Measurements from ENCODE around the gene ARL4C.

Gene ARL4C, protein sequence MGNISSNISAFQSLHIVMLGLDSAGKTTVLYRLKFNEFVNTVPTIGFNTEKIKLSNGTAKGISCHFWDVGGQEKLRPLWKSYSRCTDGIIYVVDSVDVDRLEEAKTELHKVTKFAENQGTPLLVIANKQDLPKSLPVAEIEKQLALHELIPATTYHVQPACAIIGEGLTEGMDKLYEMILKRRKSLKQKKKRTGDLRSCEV

DNA sequence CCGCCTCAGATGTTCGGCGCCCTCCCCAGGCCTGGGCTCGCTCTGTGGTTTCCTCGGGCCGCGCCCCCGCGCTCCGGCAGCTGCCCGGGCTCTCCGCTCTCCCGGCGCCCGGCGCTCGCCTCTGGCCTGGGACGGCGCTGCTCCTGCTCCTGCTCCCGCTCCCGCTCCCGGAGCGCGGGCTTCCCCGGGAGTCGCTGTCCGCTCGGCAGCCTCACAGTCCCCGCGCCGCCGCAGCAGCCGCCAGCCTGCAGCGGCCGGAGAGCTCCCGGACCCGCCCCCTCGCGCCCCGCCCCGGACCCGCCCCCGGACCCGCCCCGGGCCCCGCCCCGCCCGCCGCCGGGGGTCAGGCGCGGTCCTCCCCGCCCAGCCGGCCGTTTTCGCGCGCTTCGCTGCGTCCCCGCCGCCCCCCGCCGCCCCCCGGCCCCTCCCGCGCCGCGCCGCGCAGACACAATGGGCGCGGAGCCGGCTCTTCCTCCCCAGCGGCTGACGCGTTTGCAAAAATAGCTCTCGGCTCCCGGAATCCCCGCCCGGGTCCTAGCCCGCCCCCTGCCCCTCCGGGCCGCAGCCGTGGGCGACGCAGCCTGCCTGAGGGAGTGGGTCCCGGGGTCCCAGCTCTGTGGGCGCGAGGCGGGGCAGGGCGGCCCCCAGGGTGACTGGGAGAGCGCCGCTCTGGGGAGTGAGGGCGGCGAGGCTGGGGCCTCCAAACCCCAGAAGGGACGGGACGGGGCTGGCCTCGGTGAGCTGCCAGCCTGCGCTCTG, at the start of gene ARL4C:
Gene ARL4C, minus strand, starts transcription at position 247 of the 759 bp plus-strand sequence. CDS start 495 bp downstream, outside the sequence.
- H3K9ac ChIP-seq (ENCODE audit: low read length) = peak within 1 kb of the TSS; percentile 80
- H3K9me3 ChIP-seq (ENCODE audit: control insufficient read depth, low read length) = no peaks in the 10 kb centered on the region
- no peaks in the 10 kb centered on the region for H3K36me3 ChIP-seq (ENCODE audit: control insufficient read depth, insufficient read depth, low read length)
- peak within 1 kb of the TSS; percentile 92 for H3K4me3 ChIP-seq (ENCODE audit: low read length)
- H3K27me3 ChIP-seq (ENCODE audit: control insufficient read depth, insufficient read depth, low read length) = peaks cover 11% of the 10 kb centered on the region
- peaks cover 13% of the 10 kb centered on the region for H3K4me1 ChIP-seq (ENCODE audit: control insufficient read depth, insufficient read depth, low read length)

GRCh38 chr2:234544659-234545611, 48.1 kb upstream of the ARL4C start:
- no peak overlapping the region for H3K4me3 ChIP-seq (ENCODE audit: low read length)
- H3K4me1 ChIP-seq (ENCODE audit: control insufficient read depth, insufficient read depth, low read length) = no peaks in the 10 kb centered on the region
- no peaks in the 10 kb centered on the region for H3K9me3 ChIP-seq (ENCODE audit: control insufficient read depth, low read length)
- H3K9ac ChIP-seq (ENCODE audit: low read length) = no peak overlapping the region
- no peaks in the 10 kb centered on the region for H3K27me3 ChIP-seq (ENCODE audit: control insufficient read depth, insufficient read depth, low read length)
- no peaks in the 10 kb centered on the region for H3K36me3 ChIP-seq (ENCODE audit: control insufficient read depth, insufficient read depth, low read length)

GRCh38 chr2:234542742-234543141, 45.9 kb upstream of the ARL4C start:
- H3K36me3 ChIP-seq (ENCODE audit: control insufficient read depth, insufficient read depth, low read length) = no peaks in the 10 kb centered on the region
- H3K4me1 ChIP-seq (ENCODE audit: control insufficient read depth, insufficient read depth, low read length) = no peaks in the 10 kb centered on the region
- H3K9me3 ChIP-seq (ENCODE audit: control insufficient read depth, low read length) = no peaks in the 10 kb centered on the region
- H3K27me3 ChIP-seq (ENCODE audit: control insufficient read depth, insufficient read depth, low read length) = no peaks in the 10 kb centered on the region
- no peak overlapping the region for H3K9ac ChIP-seq (ENCODE audit: low read length)
- no peak overlapping the region for H3K4me3 ChIP-seq (ENCODE audit: low read length)

DNA sequence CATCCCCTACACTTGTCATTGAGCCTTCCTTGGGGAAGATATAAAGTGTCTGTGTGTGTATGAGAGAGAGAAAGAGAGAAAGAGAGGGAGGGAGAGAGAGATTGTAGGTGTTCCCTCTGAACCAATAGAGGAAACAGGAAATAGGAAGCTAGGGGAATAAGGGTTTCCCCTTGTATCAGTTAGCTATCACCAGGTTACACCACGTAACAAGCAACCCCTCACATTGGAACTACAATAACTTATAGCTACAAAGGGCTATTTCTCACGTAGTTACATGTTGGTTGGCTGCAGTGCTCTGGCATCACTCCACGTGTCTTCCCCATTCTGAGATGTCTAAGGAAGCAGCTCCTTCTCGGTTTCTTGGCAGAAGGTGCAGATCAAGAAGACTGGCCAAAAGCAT, 41.0 kb upstream of the ARL4C start:
- H3K27me3 ChIP-seq (ENCODE audit: control insufficient read depth, insufficient read depth, low read length) = no peaks in the 10 kb centered on the region
- no peaks in the 10 kb centered on the region for H3K36me3 ChIP-seq (ENCODE audit: control insufficient read depth, insufficient read depth, low read length)
- H3K9me3 ChIP-seq (ENCODE audit: control insufficient read depth, low read length) = no peaks in the 10 kb centered on the region
- no peak overlapping the region for H3K9ac ChIP-seq (ENCODE audit: low read length)
- no peaks in the 10 kb centered on the region for H3K4me1 ChIP-seq (ENCODE audit: control insufficient read depth, insufficient read depth, low read length)
- H3K4me3 ChIP-seq (ENCODE audit: low read length) = no peak overlapping the region

DNA sequence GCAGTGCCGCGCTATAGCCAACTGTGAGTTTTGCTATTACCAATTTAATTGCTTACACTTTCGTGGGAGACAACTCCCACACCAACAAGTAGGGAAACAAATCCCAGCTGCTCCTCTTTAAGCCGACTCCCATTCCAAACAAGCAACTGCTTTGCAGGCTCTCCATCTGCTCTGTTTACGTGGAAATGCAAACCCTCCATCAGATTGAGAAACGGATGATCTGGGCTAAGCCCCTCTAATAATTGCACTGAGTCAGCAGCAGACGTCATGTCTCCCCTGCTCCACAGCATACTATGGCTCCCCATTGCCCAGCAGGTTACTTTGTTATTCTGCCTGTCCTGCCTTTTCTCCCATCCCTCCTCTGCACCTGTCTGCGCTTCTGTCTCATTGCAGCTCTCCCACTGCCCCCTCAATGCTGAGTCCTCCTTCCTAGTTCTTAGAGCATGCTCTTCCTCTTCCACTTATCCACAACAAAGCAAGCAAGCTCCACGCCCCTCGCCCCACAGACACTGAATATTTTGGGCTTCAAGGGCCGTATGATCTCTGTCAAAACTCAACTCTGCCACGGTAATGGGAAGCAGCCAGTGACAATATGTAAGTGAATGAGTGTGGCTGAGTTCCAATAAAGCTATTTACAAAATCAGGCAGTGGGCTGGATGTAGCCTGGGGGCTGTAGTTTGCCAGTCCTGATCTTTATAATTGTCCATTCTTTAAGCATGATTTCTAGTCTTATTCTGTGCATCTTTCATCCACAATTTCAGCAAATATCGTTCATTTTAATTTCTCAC, 39.5 kb upstream of the ARL4C start:
- Histone ChIP-seq H3K27me3 (ENCODE audit: control insufficient read depth, insufficient read depth, low read length) (no peaks in the 10 kb centered on the region), H3K4me3 (ENCODE audit: low read length) (no peak overlapping the region), H3K36me3 (ENCODE audit: control insufficient read depth, insufficient read depth, low read length) (no peaks in the 10 kb centered on the region), H3K9ac (ENCODE audit: low read length) (no peak overlapping the region), H3K4me1 (ENCODE audit: control insufficient read depth, insufficient read depth, low read length) (no peaks in the 10 kb centered on the region), H3K9me3 (ENCODE audit: control insufficient read depth, low read length) (no peaks in the 10 kb centered on the region)

GRCh38 chr2:234535464-234535863, 38.6 kb upstream of the ARL4C start:
- H3K4me1 ChIP-seq (ENCODE audit: control insufficient read depth, insufficient read depth, low read length) = no peaks in the 10 kb centered on the region
- no peak overlapping the region for H3K4me3 ChIP-seq (ENCODE audit: low read length)

GRCh38 chr2:234534515-234534914, 37.6 kb upstream of the ARL4C start:
- Histone ChIP-seq H3K4me3 (ENCODE audit: low read length) (no peak overlapping the region), H3K4me1 (ENCODE audit: control insufficient read depth, insufficient read depth, low read length) (no peaks in the 10 kb centered on the region), H3K9ac (ENCODE audit: low read length) (no peak overlapping the region), H3K9me3 (ENCODE audit: control insufficient read depth, low read length) (no peaks in the 10 kb centered on the region), H3K27me3 (ENCODE audit: control insufficient read depth, insufficient read depth, low read length) (no peaks in the 10 kb centered on the region), H3K36me3 (ENCODE audit: control insufficient read depth, insufficient read depth, low read length) (no peaks in the 10 kb centered on the region)

More at GRCh38 chr2:234535464-234535863, 38.6 kb upstream of the ARL4C start:
- Histone ChIP-seq H3K36me3 (ENCODE audit: control insufficient read depth, insufficient read depth, low read length) (no peaks in the 10 kb centered on the region), H3K9ac (ENCODE audit: low read length) (no peak overlapping the region), H3K27me3 (ENCODE audit: control insufficient read depth, insufficient read depth, low read length) (no peaks in the 10 kb centered on the region), H3K9me3 (ENCODE audit: control insufficient read depth, low read length) (no peaks in the 10 kb centered on the region)

- no peaks in the 10 kb centered on the region for H3K36me3 ChIP-seq (ENCODE audit: control insufficient read depth, insufficient read depth, low read length)
- H3K4me3 ChIP-seq (ENCODE audit: low read length) = no peak overlapping the region
- H3K9ac ChIP-seq (ENCODE audit: low read length) = no peak overlapping the region
- no peaks in the 10 kb centered on the region for H3K9me3 ChIP-seq (ENCODE audit: control insufficient read depth, low read length)
- H3K27me3 ChIP-seq (ENCODE audit: control insufficient read depth, insufficient read depth, low read length) = peaks cover 3% of the 10 kb centered on the region
- H3K4me1 ChIP-seq (ENCODE audit: control insufficient read depth, insufficient read depth, low read length) = no peaks in the 10 kb centered on the region
Observed at GRCh38 chr2:234533626-234534025, 36.7 kb upstream of the ARL4C start.

- Histone ChIP-seq H3K4me3 (ENCODE audit: low read length) (no peak overlapping the region), H3K27me3 (ENCODE audit: control insufficient read depth, insufficient read depth, low read length) (peaks cover 6% of the 10 kb centered on the region), H3K9ac (ENCODE audit: low read length) (no peak overlapping the region), H3K36me3 (ENCODE audit: control insufficient read depth, insufficient read depth, low read length) (no peaks in the 10 kb centered on the region), H3K9me3 (ENCODE audit: control insufficient read depth, low read length) (no peaks in the 10 kb centered on the region), H3K4me1 (ENCODE audit: control insufficient read depth, insufficient read depth, low read length) (no peaks in the 10 kb centered on the region)
Observed at GRCh38 chr2:234528410-234529148, 31.7 kb upstream of the ARL4C start.

GRCh38 chr2:234526711-234527110, 29.8 kb upstream of the ARL4C start:
- Histone ChIP-seq H3K9me3 (ENCODE audit: control insufficient read depth, low read length) (no peaks in the 10 kb centered on the region), H3K4me3 (ENCODE audit: low read length) (no peak overlapping the region), H3K9ac (ENCODE audit: low read length) (no peak overlapping the region), H3K27me3 (ENCODE audit: control insufficient read depth, insufficient read depth, low read length) (peaks cover 6% of the 10 kb centered on the region), H3K4me1 (ENCODE audit: control insufficient read depth, insufficient read depth, low read length) (no peaks in the 10 kb centered on the region), H3K36me3 (ENCODE audit: control insufficient read depth, insufficient read depth, low read length) (no peaks in the 10 kb centered on the region)

GRCh38 chr2:234521536-234521935, 24.7 kb upstream of the ARL4C start:
- H3K9ac ChIP-seq (ENCODE audit: low read length) = no peak overlapping the region
- H3K4me3 ChIP-seq (ENCODE audit: low read length) = no peak overlapping the region
- H3K4me1 ChIP-seq (ENCODE audit: control insufficient read depth, insufficient read depth, low read length) = no peaks in the 10 kb centered on the region
- no peaks in the 10 kb centered on the region for H3K9me3 ChIP-seq (ENCODE audit: control insufficient read depth, low read length)
- H3K27me3 ChIP-seq (ENCODE audit: control insufficient read depth, insufficient read depth, low read length) = peaks cover 4% of the 10 kb centered on the region
- H3K36me3 ChIP-seq (ENCODE audit: control insufficient read depth, insufficient read depth, low read length) = no peaks in the 10 kb centered on the region

All from mucosa of stomach (tissue), 1 donor.